Measurements from ENCODE around the gene CRYBA2.

GRCh38 chr2:219018726-219019125 is 25.5 kb upstream of the CRYBA2 start:
- TF ChIP-seq CTCF (IDR thresholded peaks at IDR 0.05 in 8 of 11, conservative IDR thresholded peaks at IDR 0.05 in 3 of 11) (no peak), POLR2A (IDR thresholded peaks at IDR 0.05) (no peak)
